Measurements from ENCODE around the gene GPM6B. TPM values are rescaled to one million over a fixed set of nuclear protein-coding genes. Genes with fewer than 3 reads are reported as not detected.
A peak's percentile ranks its signal among the peaks of the same experiment; 100 is the strongest.

Gene GPM6B
- total RNA-seq, 4 donors from 2014 or later = 44.0 to 82.4 (median 56.1) TPM

- 31 to 80% methylated on average over 7 of the region's 7 CpGs for WGBS, 2 donors (ENCODE audit: low coverage in 1 of 2)
- Histone ChIP-seq H3K4me3 (no peak overlapping the region), H3K36me3 (peaks cover 0 to 47% of the 10 kb centered on the region in 2 donors), H3K9me3 (no peaks in the 10 kb centered on the region), H3K27ac (peak overlapping the region in 3 of 4 donors; percentile 7 to 54 (median 43)), H3K27me3 (no peaks in the 10 kb centered on the region), H3K4me1 (peaks cover 0 to 19% (median 0%) of the 10 kb centered on the region in 3 donors)
- no peak for TF ChIP-seq POLR2A (IDR thresholded peaks at IDR 0.05)
- TF ChIP-seq EP300 (IDR thresholded peaks at IDR 0.05) = no peak
- no peak for TF ChIP-seq POLR2AphosphoS5 (IDR thresholded peaks at IDR 0.05)
- TF ChIP-seq CTCF (IDR thresholded peaks at IDR 0.05) = no peak
- no peak for ATAC-seq
Measured at GRCh38 chrX:13764281-13764680, 52.6 kb downstream of the GPM6B start.

GRCh38 chrX:13763489-13763888 lies 53.4 kb downstream of the GPM6B start:
- Histone ChIP-seq H3K36me3 (peaks cover 0 to 47% of the 10 kb centered on the region in 2 donors), H3K9me3 (no peaks in the 10 kb centered on the region), H3K4me1 (peaks cover 0 to 19% (median 0%) of the 10 kb centered on the region in 3 donors), H3K27me3 (no peaks in the 10 kb centered on the region), H3K4me3 (no peak overlapping the region), H3K27ac (peak overlapping the region in 2 of 4 donors; percentile 43 to 54)
- TF ChIP-seq CTCF (IDR thresholded peaks at IDR 0.05) (peak in 1 of 4 experiments; percentile 10), POLR2AphosphoS5 (IDR thresholded peaks at IDR 0.05) (no peak)
- 45 to 61% methylated on average over 5 to 7 of the region's 8 CpGs for WGBS, 2 donors (ENCODE audit: low coverage in 1 of 2)
- ATAC-seq = peak; percentile 65

GRCh38 chrX:13761606-13762414 lies 55.1 kb downstream of the GPM6B start:
- Histone ChIP-seq H3K4me1 (peaks cover 0 to 19% (median 0%) of the 10 kb centered on the region in 3 donors), H3K36me3 (peaks cover 0 to 48% of the 10 kb centered on the region in 2 donors), H3K27me3 (no peaks in the 10 kb centered on the region), H3K4me3 (no peak overlapping the region), H3K9me3 (no peaks in the 10 kb centered on the region), H3K27ac (no peak overlapping the region)
- TF ChIP-seq EP300 (IDR thresholded peaks at IDR 0.05) (no peak), POLR2AphosphoS5 (IDR thresholded peaks at IDR 0.05) (no peak), CTCF (IDR thresholded peaks at IDR 0.05) (no peak), POLR2A (IDR thresholded peaks at IDR 0.05) (no peak)
- ATAC-seq = no peak
- 54 to 77% methylated on average over 6 to 7 of the region's 7 CpGs for WGBS, 2 donors (ENCODE audit: low coverage in 1 of 2)

- no peak overlapping the region for H3K27ac ChIP-seq
- ATAC-seq = no peak
Measured at GRCh38 chrX:13760426-13760825, 56.5 kb downstream of the GPM6B start.

More at GRCh38 chrX:13760426-13760825, 56.5 kb downstream of the GPM6B start:
- TF ChIP-seq POLR2A (IDR thresholded peaks at IDR 0.05) = no peak
- no peak for TF ChIP-seq EP300 (IDR thresholded peaks at IDR 0.05)
- TF ChIP-seq CTCF (IDR thresholded peaks at IDR 0.05) = no peak
- TF ChIP-seq POLR2AphosphoS5 (IDR thresholded peaks at IDR 0.05) = no peak
- H3K4me1 ChIP-seq = peaks cover 0 to 17% (median 0%) of the 10 kb centered on the region in 3 donors
- no peaks in the 10 kb centered on the region for H3K27me3 ChIP-seq
- WGBS, 2 donors (ENCODE audit: low coverage in 1 of 2) = 67 to 80% methylated on average over 1 to 2 of the region's 13 CpGs
- no peaks in the 10 kb centered on the region for H3K9me3 ChIP-seq
- no peak overlapping the region for H3K4me3 ChIP-seq
- H3K36me3 ChIP-seq = peaks cover 0 to 51% of the 10 kb centered on the region in 2 donors

Measured in gastroesophageal sphincter (tissue), 4 donors.